Measurements from ENCODE around the gene RNF111. TPM values are rescaled to one million over a fixed set of nuclear protein-coding genes. Genes with fewer than 3 reads are reported as not detected.
"Not testable (repeated sequence)": the region's sequence is repeated elsewhere in the genome, so short reads cannot be mapped to it uniquely, and the experiment has no call there.

Gene RNF111
- total RNA-seq, 1 donor from 2014 or later, result 55.8 TPM

GRCh38 chr15:59119625-59120024 lies 132.2 kb downstream of the RNF111 start:
- no peak overlapping the region for H3K4me3 Mint-ChIP-seq
- H3K36me3 Mint-ChIP-seq (ENCODE audit: low read depth), result no peaks in the 10 kb centered on the region
- DNase-seq, result no peak
- intact Hi-C loops (cut with micrococcal nuclease), result no loop called here
- no peak overlapping the region for H3K27ac Mint-ChIP-seq
- CTCF ChIA-PET, result no interaction called here
- H3K4me1 Mint-ChIP-seq, result peaks cover 6% of the 10 kb centered on the region
- POLR2A ChIA-PET, result interaction anchor here (0.8 kb wide), 1 partner anchor 373 kb away, joined by 6 read pairs; no protein-coding TSS in a partner anchor
- no peaks in the 10 kb centered on the region for H3K27me3 Mint-ChIP-seq
- no peaks in the 10 kb centered on the region for H3K9me3 Mint-ChIP-seq
- TF ChIP-seq CTCF (IDR thresholded peaks at IDR 0.05), result no peak
- no peak for ATAC-seq (ENCODE audit: low read depth)

GRCh38 chr15:59120937-59121336 lies 133.5 kb downstream of the RNF111 start:
- intact Hi-C loops (cut with micrococcal nuclease), result no loop called here
- DNase-seq (no peak), ATAC-seq (ENCODE audit: low read depth) (no peak)
- Mint-ChIP-seq H3K36me3 (ENCODE audit: low read depth) (no peaks in the 10 kb centered on the region), H3K4me1 (peaks cover 6% of the 10 kb centered on the region), H3K27ac (no peak overlapping the region), H3K27me3 (no peaks in the 10 kb centered on the region), H3K9me3 (no peaks in the 10 kb centered on the region), H3K4me3 (no peak overlapping the region)
- no peak for TF ChIP-seq CTCF (IDR thresholded peaks at IDR 0.05)
- ChIA-PET CTCF (no interaction called here), POLR2A (no interaction called here)

GRCh38 chr15:59124261-59124660 lies 136.8 kb downstream of the RNF111 start:
- Mint-ChIP-seq H3K4me3 (no peak overlapping the region), H3K36me3 (ENCODE audit: low read depth) (no peaks in the 10 kb centered on the region), H3K27me3 (no peaks in the 10 kb centered on the region), H3K4me1 (peaks cover 22% of the 10 kb centered on the region), H3K27ac (no peak overlapping the region), H3K9me3 (peaks cover 5% of the 10 kb centered on the region)
- ChIA-PET CTCF (interaction anchor here (1.1 to 1.3 kb wide), 2 partner anchors 8 to 10 kb away, joined by 3 to 6 read pairs; no protein-coding TSS in a partner anchor), POLR2A (no interaction called here)
- DNase-seq (no peak), ATAC-seq (ENCODE audit: low read depth) (no peak)
- intact Hi-C loops (cut with micrococcal nuclease), result no loop called here
- TF ChIP-seq CTCF (IDR thresholded peaks at IDR 0.05), result no peak

GRCh38 chr15:59125683-59126082 lies 138.2 kb downstream of the RNF111 start:
- H3K4me3 Mint-ChIP-seq; ATAC-seq (ENCODE audit: low read depth); H3K27ac Mint-ChIP-seq; DNase-seq; POLR2A ChIA-PET; H3K27me3 Mint-ChIP-seq; intact Hi-C loops (cut with micrococcal nuclease); H3K36me3 Mint-ChIP-seq (ENCODE audit: low read depth): not testable (repeated sequence)
- H3K4me1 Mint-ChIP-seq, result peaks cover 22% of the 10 kb centered on the region
- CTCF ChIA-PET, result interaction anchor here (1.1 to 1.3 kb wide), 2 partner anchors 10 to 11 kb away, joined by 3 to 6 read pairs; no protein-coding TSS in a partner anchor
- H3K9me3 Mint-ChIP-seq, result peaks cover 15% of the 10 kb centered on the region

GRCh38 chr15:59127255-59127654 lies 139.8 kb downstream of the RNF111 start:
- peak overlapping the region; percentile 7 for H3K27ac Mint-ChIP-seq

GRCh38 chr15:59131456-59131855 lies 144.0 kb downstream of the RNF111 start:
- DNase-seq (no peak), ATAC-seq (ENCODE audit: low read depth) (no peak)
- Mint-ChIP-seq H3K4me1 (peaks cover 22% of the 10 kb centered on the region), H3K9me3 (peaks cover 15% of the 10 kb centered on the region), H3K36me3 (ENCODE audit: low read depth) (peaks cover 33% of the 10 kb centered on the region), H3K27ac (no peak overlapping the region), H3K4me3 (no peak overlapping the region), H3K27me3 (no peaks in the 10 kb centered on the region)
- TF ChIP-seq CTCF (IDR thresholded peaks at IDR 0.05), result no peak
- intact Hi-C loops (cut with micrococcal nuclease), result no loop called here
- CTCF ChIA-PET, result no interaction called here
- POLR2A ChIA-PET, result no interaction called here

More at GRCh38 chr15:59127255-59127654, 139.8 kb downstream of the RNF111 start:
- H3K36me3 Mint-ChIP-seq (ENCODE audit: low read depth); ATAC-seq (ENCODE audit: low read depth); intact Hi-C loops (cut with micrococcal nuclease); DNase-seq; H3K4me3 Mint-ChIP-seq; POLR2A ChIA-PET; H3K27me3 Mint-ChIP-seq: not testable (repeated sequence)
- CTCF ChIA-PET, result interaction anchor here (0.8 to 1.4 kb wide), 2 partner anchors 11 to 405 kb away, joined by 3 read pairs; no protein-coding TSS in a partner anchor
- Mint-ChIP-seq H3K4me1 (peaks cover 22% of the 10 kb centered on the region), H3K9me3 (peaks cover 15% of the 10 kb centered on the region)

All from activated B cell treated with CpG ODN at 0.5 μM for 24 hours (primary cell).